Naive thymus-derived CD8-positive, alpha-beta T cell (primary cell): Measurements from ENCODE around the gene LRRC46. TPM values are rescaled to one million over a fixed set of nuclear protein-coding genes. Genes with fewer than 3 reads are reported as not detected.
A peak's percentile ranks its signal among the peaks of the same experiment; 100 is the strongest.

ENCODE experiments used
- ATAC-seq, 2 donors: fragments of 150-1000 bp; cut with Tn5 transposase in 1 of 2; sonication (Bioruptor Pico), chemical (Tn5 transposase) in 1 of 2; 1 replicate in 1 of 2; 2 replicates in 1 of 2; pipeline ENCODE4 v1.10.0; 2021; ENCODE audit warnings: mild to moderate bottlenecking in 2 of 2, moderate library complexity in 2 of 2
- POLR2A ChIA-PET: fragments of 350-600 bp; sonication (Branson Sonifier 250); formaldehyde crosslinking; loops from one replicate; lab custom pipeline; 2021; ENCODE audit warnings: antibody characterized with exemption; lab: Charles Lee
- DNase-seq, 10 donors: peaks; one replicate each; pipeline versions ENCODE4 v3.0.0 to v3.0.0-alpha.2; 2020 to 2022
- H3K27ac Mint-ChIP-seq, 10 donors: one replicate each; pipeline ENCODE4 v1.8.0; 2020 to 2022; ENCODE audit warnings: mild to moderate bottlenecking in 10 of 10, mixed read lengths in 10 of 10, moderate library complexity in 4 of 10, inconsistent platforms in 1 of 10
- H3K27me3 Mint-ChIP-seq, 5 donors: one replicate each; pipeline ENCODE4 v1.8.0; 2021 to 2022; ENCODE audit warnings: mixed read lengths in 5 of 5
- H3K36me3 Mint-ChIP-seq, 3 donors: one replicate each; pipeline ENCODE4 v1.8.0; 2020 to 2022; ENCODE audit warnings: mixed read lengths in 3 of 3, mild to moderate bottlenecking in 2 of 3, inconsistent platforms in 1 of 3
- H3K4me1 Mint-ChIP-seq, 4 donors: one replicate each; pipeline ENCODE4 v1.8.0; 2021 to 2022; ENCODE audit warnings: mixed read lengths in 4 of 4
- H3K4me3 Mint-ChIP-seq, 10 donors: one replicate each; pipeline ENCODE4 v1.8.0; 2020 to 2022; ENCODE audit warnings: mild to moderate bottlenecking in 10 of 10, mixed read lengths in 10 of 10, moderate library complexity in 6 of 10, inconsistent platforms in 1 of 10
- H3K9me3 Mint-ChIP-seq, 9 donors: one replicate each; pipeline ENCODE4 v1.8.0; 2020 to 2022; ENCODE audit warnings: mixed read lengths in 9 of 9, mild to moderate bottlenecking in 3 of 9, inconsistent platforms in 1 of 9, moderate library complexity in 1 of 9
- polyA plus RNA-seq, 3 donors: library from polyadenylated mRNA; unstranded; fragments of 300-500 nt; fragmentation: Illumina TruSeq; gene quantifications; one replicate each; pipeline ENCODE4 v1.2.3, GENCODE V29; 2021
- total RNA-seq, 8 experiments: library from RNA in 2 of 8; stranded (reverse) in 2 of 8; gene quantifications; one replicate each; pipeline ENCODE4 v1.2.3 and lab custom pipeline; 2021 to 2026

LRRC46 gene
- total and polyA plus RNA-seq, 5 experiments from 2014 or later: 0.29 to 0.85 (median 0.48) TPM

DNA sequence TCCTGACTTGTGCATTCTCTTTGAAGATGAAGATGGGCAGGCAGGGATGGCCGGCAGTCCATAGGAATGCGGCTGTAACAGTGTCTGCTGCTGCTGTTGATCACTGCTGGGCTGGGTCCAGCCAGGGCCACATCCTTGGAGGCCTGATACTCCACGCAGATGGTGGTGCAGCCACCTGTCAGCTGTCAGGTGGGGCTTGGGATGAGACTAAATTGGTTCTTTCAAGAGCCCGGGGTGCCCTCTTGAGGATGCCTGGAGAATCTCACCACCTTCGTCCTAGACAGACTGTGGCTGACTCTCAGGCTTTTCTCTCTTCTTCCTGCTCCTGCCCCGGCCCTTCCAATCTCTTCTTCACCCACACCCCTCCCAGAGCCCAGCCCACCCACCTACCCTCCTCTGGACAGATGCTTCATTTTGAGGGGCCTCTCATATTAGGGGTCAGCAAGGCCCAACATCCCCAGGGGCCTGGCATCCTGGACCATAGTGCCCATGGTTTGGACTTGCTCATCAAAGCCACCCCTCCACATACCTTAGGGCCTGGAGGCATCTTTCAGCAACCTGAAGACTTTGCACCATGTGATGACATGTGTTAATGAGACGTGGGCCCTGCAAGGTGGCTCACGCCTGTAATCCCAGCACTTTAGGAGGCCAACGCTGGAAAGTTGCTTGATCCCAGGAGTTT, 29.0 kb upstream of the LRRC46 start:
- POLR2A ChIA-PET: no interaction called here
- no peak overlapping the region for H3K4me3 Mint-ChIP-seq
- ATAC-seq (peak; percentile 87 to 95), DNase-seq (peak; percentile 20 to 77 (median 44))
- H3K4me1 Mint-ChIP-seq: peaks cover 0 to 3% (median 0%) of the 10 kb centered on the region in 4 donors
- H3K36me3 Mint-ChIP-seq: peaks cover 0 to 11% (median 1%) of the 10 kb centered on the region in 3 donors
- no peak overlapping the region for H3K27ac Mint-ChIP-seq
- peaks cover 0 to 9% (median 1%) of the 10 kb centered on the region in 5 donors for H3K27me3 Mint-ChIP-seq
- H3K9me3 Mint-ChIP-seq: no peaks in the 10 kb centered on the region

DNA sequence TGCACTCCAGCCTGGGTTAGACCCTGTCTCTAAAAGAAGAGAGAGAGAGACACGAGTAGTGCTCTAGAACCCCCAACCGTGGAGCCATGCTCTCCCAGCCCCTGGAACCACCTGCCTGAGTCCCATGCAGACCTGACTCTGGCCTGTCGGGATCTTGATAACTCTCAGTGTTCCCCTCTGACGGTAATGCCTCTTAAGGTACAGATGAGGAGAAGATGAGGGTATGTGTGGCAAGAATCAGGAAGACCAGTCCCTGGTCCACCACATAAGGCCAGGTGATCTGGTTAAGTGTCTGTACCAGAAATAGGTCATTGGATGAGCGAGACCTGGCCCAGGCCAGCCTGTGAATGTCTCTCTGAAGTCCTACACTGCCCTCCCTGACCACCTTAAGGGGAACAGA, 28.3 kb upstream of the LRRC46 start:
- ATAC-seq (no peak), DNase-seq (no peak)
- Mint-ChIP-seq H3K4me1 (peaks cover 0 to 3% (median 0%) of the 10 kb centered on the region in 4 donors), H3K27ac (peak overlapping the region in 1 of 10 donors; percentile 10), H3K4me3 (no peak overlapping the region), H3K9me3 (no peaks in the 10 kb centered on the region), H3K27me3 (peaks cover 0 to 4% (median 0%) of the 10 kb centered on the region in 5 donors), H3K36me3 (peaks cover 0 to 17% (median 2%) of the 10 kb centered on the region in 3 donors)
- POLR2A ChIA-PET: no interaction called here

DNA sequence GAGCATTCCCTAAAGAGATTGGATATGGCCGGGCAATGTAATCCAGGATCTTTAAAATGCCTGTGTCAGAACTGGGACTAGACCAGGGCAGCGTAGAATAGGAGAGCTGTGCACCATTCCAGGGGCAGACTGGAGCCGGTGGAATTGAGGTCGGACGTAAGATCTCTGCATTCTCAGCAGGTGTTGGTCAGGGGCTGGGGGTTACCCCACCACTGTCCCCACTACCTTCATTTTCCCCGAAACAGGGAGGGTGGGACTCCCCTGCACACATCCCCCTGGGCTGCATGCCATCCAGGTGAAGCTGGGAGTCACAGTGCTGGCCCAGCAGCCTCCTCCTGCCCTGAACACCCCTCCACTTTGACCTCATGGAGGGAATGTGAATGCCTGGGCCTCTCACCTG, 27.7 kb upstream of the LRRC46 start:
- Mint-ChIP-seq H3K36me3 (peaks cover 0 to 22% (median 3%) of the 10 kb centered on the region in 3 donors), H3K27me3 (peaks cover 0 to 2% (median 0%) of the 10 kb centered on the region in 5 donors), H3K9me3 (no peaks in the 10 kb centered on the region), H3K27ac (no peak overlapping the region), H3K4me3 (no peak overlapping the region), H3K4me1 (peaks cover 0 to 3% (median 0%) of the 10 kb centered on the region in 4 donors)
- POLR2A ChIA-PET: no interaction called here
- DNase-seq: no peak
- ATAC-seq: no peak

DNA sequence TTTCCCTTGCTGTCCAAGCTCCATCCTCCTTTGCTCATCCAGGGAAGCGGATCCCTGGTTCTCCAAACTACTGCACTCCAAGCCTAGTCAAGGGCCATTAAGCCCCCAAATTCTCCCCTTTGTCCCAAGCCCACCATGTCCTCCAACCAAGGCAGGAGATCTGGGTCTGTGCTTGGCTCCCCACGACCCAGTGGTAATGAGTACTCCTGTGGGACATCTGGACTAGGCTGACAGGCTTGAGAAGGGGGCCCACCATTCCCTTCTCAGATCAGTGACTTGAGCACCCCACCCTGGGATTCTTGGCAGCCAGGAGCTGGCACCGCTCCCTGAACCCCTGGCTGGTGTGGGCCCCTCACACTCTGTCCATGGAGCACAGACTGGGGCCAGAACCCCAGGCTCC, 27.0 kb upstream of the LRRC46 start:
- DNase-seq (no peak), ATAC-seq (no peak)
- POLR2A ChIA-PET: no interaction called here
- Mint-ChIP-seq H3K4me3 (no peak overlapping the region), H3K9me3 (no peaks in the 10 kb centered on the region), H3K27me3 (peaks cover 0 to 2% (median 0%) of the 10 kb centered on the region in 5 donors), H3K36me3 (peaks cover 0 to 27% (median 3%) of the 10 kb centered on the region in 3 donors), H3K4me1 (peaks cover 0 to 3% (median 0%) of the 10 kb centered on the region in 4 donors), H3K27ac (no peak overlapping the region)

DNA sequence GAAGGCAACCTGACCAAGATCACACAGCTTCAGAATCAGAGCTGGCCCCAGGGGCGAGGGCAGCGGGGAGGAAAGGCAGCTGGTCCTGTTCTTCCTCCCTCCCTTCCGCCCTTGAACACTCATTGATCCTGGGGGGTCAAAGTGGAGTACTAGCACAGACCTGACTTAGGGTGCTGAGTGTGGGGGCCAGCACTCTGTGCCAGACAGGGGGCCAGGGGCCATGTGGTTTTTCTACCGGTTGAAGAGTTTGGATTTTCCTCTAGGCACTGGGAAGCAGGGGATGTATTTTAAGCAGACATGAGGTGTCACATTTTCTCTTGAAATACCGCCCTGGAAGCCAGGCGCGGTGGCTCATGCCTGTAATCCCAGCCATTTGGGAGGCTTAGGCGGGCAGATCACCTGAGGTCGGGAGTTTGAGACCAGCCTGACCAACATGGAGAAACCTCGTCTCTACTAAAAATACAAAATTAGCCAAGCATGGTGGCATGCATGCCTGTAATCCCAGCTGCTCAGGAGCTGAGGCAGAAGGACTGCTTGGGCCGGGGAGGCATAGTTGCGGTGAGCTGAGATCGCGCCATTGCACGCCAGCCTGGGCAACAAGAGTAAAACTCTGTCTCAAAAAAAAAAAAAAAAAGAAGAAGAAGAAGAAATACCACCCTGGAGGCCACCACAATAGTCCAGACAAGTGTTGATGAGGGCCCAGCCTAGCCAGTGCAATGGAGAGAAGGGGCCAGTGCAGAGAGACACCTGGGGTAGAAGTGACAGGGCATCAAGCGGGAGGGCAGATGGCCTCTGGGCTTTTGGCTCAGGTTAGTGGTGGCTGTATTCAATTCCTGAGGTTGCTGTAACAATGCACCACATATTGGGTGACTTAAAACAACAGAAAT, 25.2 kb upstream of the LRRC46 start:
- Mint-ChIP-seq H3K9me3 (no peaks in the 10 kb centered on the region), H3K4me3 (no peak overlapping the region), H3K4me1 (peaks cover 0 to 8% (median under 1%) of the 10 kb centered on the region in 4 donors), H3K27me3 (peaks cover 0 to 2% (median 0%) of the 10 kb centered on the region in 5 donors), H3K27ac (peak overlapping the region in 1 of 10 donors; percentile 43), H3K36me3 (peaks cover 0 to 46% (median 5%) of the 10 kb centered on the region in 3 donors)
- POLR2A ChIA-PET: no interaction called here
- ATAC-seq (no peak), DNase-seq (no peak)

DNA sequence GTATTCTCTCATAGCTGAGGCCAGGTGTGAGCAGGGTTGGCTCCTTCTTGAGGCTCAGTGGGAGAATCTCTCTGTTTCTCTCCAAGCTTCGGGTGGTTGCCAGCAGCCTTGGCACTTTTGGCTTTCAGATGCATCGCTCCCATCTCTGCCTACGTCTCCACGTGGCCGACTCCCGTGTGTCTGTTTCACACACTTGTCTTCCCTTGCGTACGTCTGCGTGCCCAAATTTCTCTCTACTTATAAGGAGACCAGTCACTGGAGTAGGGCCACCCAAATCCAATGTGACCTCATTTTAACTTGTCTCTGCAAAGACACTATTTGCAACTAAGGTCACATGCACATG, 24.6 kb upstream of the LRRC46 start:
- Mint-ChIP-seq H3K27ac (peak overlapping the region in 2 of 10 donors; percentile 19 to 83), H3K36me3 (peaks cover 0 to 52% (median 10%) of the 10 kb centered on the region in 3 donors), H3K4me1 (peaks cover 0 to 8% (median 1%) of the 10 kb centered on the region in 4 donors), H3K4me3 (no peak overlapping the region), H3K9me3 (no peaks in the 10 kb centered on the region), H3K27me3 (peaks cover 0 to 2% (median 0%) of the 10 kb centered on the region in 5 donors)
- POLR2A ChIA-PET: no interaction called here
- no peak for ATAC-seq
- DNase-seq: no peak

DNA sequence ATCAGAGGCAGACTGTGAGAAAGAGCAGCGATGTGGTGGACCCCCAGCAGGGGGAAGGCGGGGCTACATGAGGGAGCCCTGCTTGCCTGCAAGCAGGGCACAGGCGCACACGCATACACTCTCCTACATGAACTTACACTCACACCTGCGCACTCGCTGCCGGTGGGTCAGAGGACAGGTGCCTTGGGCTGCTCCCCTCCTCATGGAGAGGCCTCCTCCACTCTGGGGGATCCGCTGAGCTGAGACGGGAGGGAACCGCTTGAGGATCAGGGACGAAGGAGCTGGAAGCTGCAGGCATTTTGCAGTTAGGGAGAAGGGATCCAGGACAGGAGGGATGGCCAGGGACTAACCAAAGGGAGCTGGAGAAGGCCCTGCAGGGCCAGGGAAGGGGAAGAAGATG, 24.0 kb upstream of the LRRC46 start:
- Mint-ChIP-seq H3K27me3 (no peaks in the 10 kb centered on the region), H3K4me1 (peaks cover under 1 to 6% (median 2%) of the 10 kb centered on the region in 4 donors), H3K4me3 (no peak overlapping the region), H3K36me3 (peaks cover 0 to 57% (median 10%) of the 10 kb centered on the region in 3 donors), H3K27ac (peak overlapping the region in 2 of 10 donors; percentile 27 to 83), H3K9me3 (no peaks in the 10 kb centered on the region)
- POLR2A ChIA-PET: no interaction called here
- no peak for ATAC-seq
- DNase-seq: no peak

DNA sequence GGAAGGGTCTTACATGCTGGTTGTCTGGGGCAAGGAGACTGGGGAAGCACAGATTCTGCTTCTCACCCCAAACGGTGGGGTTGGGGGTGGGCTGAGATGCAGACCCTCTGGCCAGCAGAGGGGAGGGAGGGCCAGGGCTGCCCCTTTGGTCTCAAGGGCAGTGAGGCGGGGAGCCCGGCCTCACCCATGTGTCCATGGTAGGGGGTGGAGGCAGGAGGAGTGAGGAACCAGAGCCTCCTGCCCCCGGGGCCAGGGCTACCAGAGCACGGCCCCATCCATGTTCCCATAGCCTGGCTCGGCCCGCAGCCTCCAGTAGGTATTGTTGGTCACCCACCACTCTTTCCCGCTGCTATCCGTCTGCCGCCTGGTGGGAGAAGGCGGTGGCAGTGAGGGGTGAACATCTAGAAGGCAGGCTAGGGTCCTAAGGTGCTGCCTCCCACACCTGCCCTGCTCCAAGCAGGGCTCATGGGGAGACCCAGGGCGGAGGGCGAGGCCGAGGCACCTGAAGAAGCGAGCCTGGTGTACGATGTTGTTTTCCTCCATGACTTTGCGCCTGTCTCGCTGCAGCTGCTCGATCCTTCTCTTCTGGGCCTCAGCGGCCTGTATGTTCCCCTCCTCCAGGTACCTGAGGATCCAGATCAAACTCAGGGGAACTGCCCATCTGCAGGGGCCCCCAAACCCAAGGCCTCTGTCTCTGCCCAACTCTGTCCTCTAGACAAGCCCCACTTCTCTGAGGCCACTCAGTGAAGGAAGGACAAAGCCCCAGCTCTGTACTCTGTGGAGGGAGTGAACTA, 23.2 kb upstream of the LRRC46 start:
- POLR2A ChIA-PET: no interaction called here
- Mint-ChIP-seq H3K4me3 (no peak overlapping the region), H3K27ac (peak overlapping the region in 4 of 10 donors; percentile 40 to 65 (median 62)), H3K36me3 (peaks cover 0 to 65% (median 10%) of the 10 kb centered on the region in 3 donors), H3K9me3 (no peaks in the 10 kb centered on the region), H3K4me1 (peaks cover 3 to 7% (median 5%) of the 10 kb centered on the region in 4 donors), H3K27me3 (no peaks in the 10 kb centered on the region)
- ATAC-seq: no peak
- no peak for DNase-seq

DNA sequence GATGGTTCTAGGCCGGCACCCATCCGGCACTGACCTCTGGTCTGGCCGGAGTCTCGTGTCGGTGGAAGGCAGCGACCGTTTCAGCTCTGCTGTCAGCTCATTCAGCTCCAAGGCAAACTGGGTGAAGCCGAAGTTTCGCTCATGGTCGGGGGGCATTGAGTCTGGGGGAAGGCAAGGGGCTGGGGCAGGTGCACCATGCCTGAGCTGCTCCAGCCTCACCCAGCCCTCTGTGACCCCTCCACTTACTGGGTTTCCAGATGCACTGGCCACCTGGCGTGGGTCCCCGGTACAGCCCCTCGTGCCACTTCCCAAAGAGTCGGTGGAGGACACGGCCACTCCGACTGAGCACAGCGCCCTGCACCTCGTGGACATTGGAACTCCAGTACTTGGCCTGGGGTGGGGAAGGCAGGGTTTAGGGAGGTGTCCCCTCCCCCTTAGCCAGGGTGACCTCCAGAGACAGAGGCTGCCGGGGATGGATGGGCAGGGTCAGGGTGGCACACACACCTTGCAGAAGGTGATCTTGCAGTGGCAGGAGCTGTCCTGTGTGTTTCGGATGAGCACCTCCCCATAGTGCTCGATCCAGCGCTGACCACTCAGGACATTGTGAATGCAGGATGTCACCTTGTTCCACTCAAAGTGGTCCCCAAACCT, 22.5 kb upstream of the LRRC46 start:
- DNase-seq (peak in 1 of 10 donors; percentile 59), ATAC-seq (no peak)
- POLR2A ChIA-PET: no interaction called here
- Mint-ChIP-seq H3K27me3 (no peaks in the 10 kb centered on the region), H3K27ac (peak overlapping the region in 2 of 10 donors; percentile 27 to 63), H3K4me1 (peaks cover 3 to 7% (median 5%) of the 10 kb centered on the region in 4 donors), H3K36me3 (peaks cover 0 to 66% (median 10%) of the 10 kb centered on the region in 3 donors), H3K4me3 (no peak overlapping the region), H3K9me3 (no peaks in the 10 kb centered on the region)

DNA sequence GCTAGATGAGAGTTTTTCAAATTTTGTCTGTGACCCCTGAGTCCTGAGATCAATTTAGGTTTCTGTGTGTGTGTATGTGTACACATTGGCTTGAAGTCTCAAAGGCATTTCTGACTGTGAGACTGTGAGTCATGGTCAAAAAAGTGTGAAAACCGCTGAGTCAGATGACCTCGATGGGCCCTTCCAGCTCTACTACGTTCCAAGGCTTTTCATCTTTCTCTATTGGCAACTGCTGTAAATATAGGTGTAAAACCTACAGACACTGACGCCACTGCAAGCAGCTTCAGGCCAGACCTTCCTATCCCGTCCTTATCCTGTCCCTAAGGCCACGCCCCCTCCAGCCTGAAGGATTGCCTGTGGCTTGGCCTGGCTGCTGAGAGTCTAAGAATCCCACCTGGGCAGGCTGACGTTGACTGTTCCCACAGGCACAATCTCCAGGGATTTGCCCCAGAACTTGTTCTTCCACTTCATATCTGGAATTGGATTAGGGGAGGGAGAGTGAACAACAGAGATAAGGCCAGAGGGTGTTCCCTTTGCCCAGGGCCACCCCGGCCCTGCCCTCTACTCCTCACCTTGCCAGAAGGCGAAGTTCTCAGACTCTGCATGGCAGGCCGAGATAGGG, 21.2 kb upstream of the LRRC46 start:
- peak in 2 of 10 donors; percentile 18 to 19 for DNase-seq
- Mint-ChIP-seq H3K4me3 (no peak overlapping the region), H3K36me3 (peaks cover 0 to 72% (median 13%) of the 10 kb centered on the region in 3 donors), H3K9me3 (no peaks in the 10 kb centered on the region), H3K27ac (peak overlapping the region in 6 of 10 donors; percentile 42 to 86 (median 54)), H3K27me3 (no peaks in the 10 kb centered on the region), H3K4me1 (peaks cover 3 to 7% (median 5%) of the 10 kb centered on the region in 4 donors)
- POLR2A ChIA-PET: interaction anchor here (0.6 kb wide), 1 partner anchor 255 kb away, joined by 5 read pairs; no protein-coding TSS in a partner anchor
- ATAC-seq: peak in 1 of 2 donors; percentile 23

DNA sequence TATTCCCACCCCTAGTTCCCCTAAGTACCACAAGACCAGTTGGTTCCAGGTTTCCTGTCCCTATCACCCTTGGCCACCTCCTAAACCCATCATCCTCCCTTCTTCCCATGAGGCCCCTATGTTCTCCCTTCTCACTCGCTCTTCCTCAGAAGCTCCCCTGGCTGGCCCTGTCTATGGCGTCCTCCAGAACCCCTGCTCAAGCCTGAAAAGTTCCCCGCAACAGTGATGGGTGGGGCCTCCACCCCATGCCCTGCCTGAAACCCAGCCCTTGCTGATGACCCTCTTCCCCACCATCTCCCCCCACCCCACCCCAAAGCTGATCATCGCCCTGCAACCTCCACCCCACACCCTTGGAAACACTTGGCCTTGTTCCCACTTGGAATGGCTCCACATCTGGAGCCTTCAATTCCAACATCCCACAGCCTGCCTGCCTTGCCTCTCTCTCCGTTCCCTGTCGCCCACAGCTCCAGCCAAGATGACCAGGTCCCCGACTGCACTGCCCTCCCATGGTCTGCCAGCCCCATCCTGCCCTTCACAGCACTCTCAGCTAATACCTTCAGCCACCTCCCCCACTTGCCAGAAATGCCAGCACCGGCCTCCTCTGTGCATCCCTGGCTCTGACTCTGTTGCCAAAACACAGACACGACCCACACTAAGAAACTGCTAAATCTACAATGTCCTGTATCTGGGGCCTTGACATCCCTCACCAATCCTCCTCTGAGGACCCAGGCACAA, 20.4 kb upstream of the LRRC46 start:
- Mint-ChIP-seq H3K4me1 (peaks cover 3 to 7% (median 5%) of the 10 kb centered on the region in 4 donors), H3K36me3 (peaks cover 0 to 79% (median 13%) of the 10 kb centered on the region in 3 donors), H3K4me3 (no peak overlapping the region), H3K27me3 (no peaks in the 10 kb centered on the region), H3K27ac (peak overlapping the region in 7 of 10 donors; percentile 9 to 89 (median 68)), H3K9me3 (no peaks in the 10 kb centered on the region)
- POLR2A ChIA-PET: no interaction called here
- DNase-seq: peak in 1 of 10 donors; percentile 44
- no peak for ATAC-seq
